ENCODE data around the gene MYBBP1A. TPM values are rescaled to one million over a fixed set of nuclear protein-coding genes. Genes with fewer than 3 reads are reported as not detected.
A peak's percentile ranks its signal among the peaks of the same experiment; 100 is the strongest.
"Not testable (repeated sequence)": the region's sequence is repeated elsewhere in the genome, so short reads cannot be mapped to it uniquely, and the experiment has no call there.

Gene MYBBP1A
- total RNA-seq, 1 experiment from 2014 or later = 163 TPM

DNA sequence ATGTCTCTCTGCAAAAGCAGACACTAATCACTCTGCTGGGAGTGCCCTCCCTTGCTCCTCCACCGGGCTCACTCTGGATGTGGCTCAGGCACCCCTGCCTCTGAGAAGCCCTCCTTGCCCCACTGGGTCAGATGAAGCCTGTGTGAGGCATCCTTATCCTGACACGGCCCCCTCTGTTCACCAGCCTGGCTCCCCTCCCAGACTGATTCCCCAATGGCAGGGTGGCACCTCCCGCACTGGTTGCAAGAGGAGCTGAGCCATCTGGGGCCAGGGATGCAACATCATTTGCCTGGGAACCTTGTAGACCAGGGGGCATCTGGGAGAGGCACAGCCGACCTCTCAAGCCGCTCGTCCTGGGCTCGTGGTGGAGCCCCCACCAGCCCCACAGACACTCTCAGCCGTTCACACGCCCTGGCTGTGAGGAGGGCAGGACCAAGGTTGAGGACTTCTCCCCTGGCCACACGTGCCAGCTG lies 35.8 kb upstream of the MYBBP1A start (continued):
- TF ChIP-seq, protein P1, sequence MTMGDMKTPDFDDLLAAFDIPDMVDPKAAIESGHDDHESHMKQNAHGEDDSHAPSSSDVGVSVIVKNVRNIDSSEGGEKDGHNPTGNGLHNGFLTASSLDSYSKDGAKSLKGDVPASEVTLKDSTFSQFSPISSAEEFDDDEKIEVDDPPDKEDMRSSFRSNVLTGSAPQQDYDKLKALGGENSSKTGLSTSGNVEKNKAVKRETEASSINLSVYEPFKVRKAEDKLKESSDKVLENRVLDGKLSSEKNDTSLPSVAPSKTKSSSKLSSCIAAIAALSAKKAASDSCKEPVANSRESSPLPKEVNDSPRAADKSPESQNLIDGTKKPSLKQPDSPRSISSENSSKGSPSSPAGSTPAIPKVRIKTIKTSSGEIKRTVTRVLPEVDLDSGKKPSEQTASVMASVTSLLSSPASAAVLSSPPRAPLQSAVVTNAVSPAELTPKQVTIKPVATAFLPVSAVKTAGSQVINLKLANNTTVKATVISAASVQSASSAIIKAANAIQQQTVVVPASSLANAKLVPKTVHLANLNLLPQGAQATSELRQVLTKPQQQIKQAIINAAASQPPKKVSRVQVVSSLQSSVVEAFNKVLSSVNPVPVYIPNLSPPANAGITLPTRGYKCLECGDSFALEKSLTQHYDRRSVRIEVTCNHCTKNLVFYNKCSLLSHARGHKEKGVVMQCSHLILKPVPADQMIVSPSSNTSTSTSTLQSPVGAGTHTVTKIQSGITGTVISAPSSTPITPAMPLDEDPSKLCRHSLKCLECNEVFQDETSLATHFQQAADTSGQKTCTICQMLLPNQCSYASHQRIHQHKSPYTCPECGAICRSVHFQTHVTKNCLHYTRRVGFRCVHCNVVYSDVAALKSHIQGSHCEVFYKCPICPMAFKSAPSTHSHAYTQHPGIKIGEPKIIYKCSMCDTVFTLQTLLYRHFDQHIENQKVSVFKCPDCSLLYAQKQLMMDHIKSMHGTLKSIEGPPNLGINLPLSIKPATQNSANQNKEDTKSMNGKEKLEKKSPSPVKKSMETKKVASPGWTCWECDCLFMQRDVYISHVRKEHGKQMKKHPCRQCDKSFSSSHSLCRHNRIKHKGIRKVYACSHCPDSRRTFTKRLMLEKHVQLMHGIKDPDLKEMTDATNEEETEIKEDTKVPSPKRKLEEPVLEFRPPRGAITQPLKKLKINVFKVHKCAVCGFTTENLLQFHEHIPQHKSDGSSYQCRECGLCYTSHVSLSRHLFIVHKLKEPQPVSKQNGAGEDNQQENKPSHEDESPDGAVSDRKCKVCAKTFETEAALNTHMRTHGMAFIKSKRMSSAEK (CRISPR knock-in tag; IDR thresholded peaks at IDR 0.05; ENCODE audit: borderline replicate concordance) = no peak
- no peak for TF ChIP-seq GRHL2 (CRISPR knock-in tag; IDR thresholded peaks at IDR 0.05; ENCODE audit: insufficient replicate concordance, severe bottlenecking)
- TF ChIP-seq, protein P2, sequence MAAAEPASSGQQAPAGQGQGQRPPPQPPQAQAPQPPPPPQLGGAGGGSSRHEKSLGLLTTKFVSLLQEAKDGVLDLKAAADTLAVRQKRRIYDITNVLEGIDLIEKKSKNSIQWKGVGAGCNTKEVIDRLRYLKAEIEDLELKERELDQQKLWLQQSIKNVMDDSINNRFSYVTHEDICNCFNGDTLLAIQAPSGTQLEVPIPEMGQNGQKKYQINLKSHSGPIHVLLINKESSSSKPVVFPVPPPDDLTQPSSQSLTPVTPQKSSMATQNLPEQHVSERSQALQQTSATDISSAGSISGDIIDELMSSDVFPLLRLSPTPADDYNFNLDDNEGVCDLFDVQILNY (CRISPR knock-in tag; IDR thresholded peaks at IDR 0.05) = no peak
- no peak for TF ChIP-seq SOX15 (CRISPR knock-in tag; IDR thresholded peaks at IDR 0.05)
- no peak for TF ChIP-seq IRF1 (CRISPR knock-in tag; IDR thresholded peaks at IDR 0.05)
- TF ChIP-seq, protein P3, sequence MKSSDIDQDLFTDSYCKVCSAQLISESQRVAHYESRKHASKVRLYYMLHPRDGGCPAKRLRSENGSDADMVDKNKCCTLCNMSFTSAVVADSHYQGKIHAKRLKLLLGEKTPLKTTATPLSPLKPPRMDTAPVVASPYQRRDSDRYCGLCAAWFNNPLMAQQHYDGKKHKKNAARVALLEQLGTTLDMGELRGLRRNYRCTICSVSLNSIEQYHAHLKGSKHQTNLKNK (CRISPR knock-in tag; IDR thresholded peaks at IDR 0.05) = no peak
- TF ChIP-seq ZNF263 (CRISPR knock-in tag; IDR thresholded peaks at IDR 0.05; ENCODE audit: low read depth) = no peak
- TF ChIP-seq GABPB1 (CRISPR knock-in tag; IDR thresholded peaks at IDR 0.05) = no peak
- no peak for TF ChIP-seq ZNF121 (CRISPR knock-in tag; IDR thresholded peaks at IDR 0.05)

- H3K36me3 Mint-ChIP-seq; DNase-seq (ENCODE audit: low spot score); ATAC-seq; H3K4me3 Mint-ChIP-seq; H3K9me3 Mint-ChIP-seq: not testable (repeated sequence)
- ChIA-PET POLR2A (interaction anchor here (0.7 kb wide), 1 partner anchor 110 kb away, joined by 3 read pairs; no protein-coding TSS in a partner anchor), CTCF (interaction anchor here (1.3 to 2.9 kb wide), 2 partner anchors 23 to 35 kb away, joined by 3 to 14 read pairs; no protein-coding TSS in a partner anchor)
- Mint-ChIP-seq H3K4me1 (peaks cover 13% of the 10 kb centered on the region), H3K27me3 (ENCODE audit: low read depth) (peaks cover 18% of the 10 kb centered on the region), H3K27ac (0 out of 2 replicates have a peak overlapping the region, but pooled peaks have one; percentile 13)
Observed at GRCh38 chr17:4590042-4590441, 34.9 kb upstream of the MYBBP1A start.

GRCh38 chr17:4588898-4589625 lies 33.9 kb upstream of the MYBBP1A start:
- Mint-ChIP-seq H3K4me1 (peaks cover 8% of the 10 kb centered on the region; the same call in 1 of the 2 replicates), H3K27ac (no peak overlapping the region), H3K27me3 (ENCODE audit: low read depth) (peaks cover 20% of the 10 kb centered on the region), H3K36me3 (no peaks in the 10 kb centered on the region), H3K9me3 (no peaks in the 10 kb centered on the region), H3K4me3 (no peak overlapping the region)
- ATAC-seq (no peak), DNase-seq (ENCODE audit: low spot score) (no peak)
- ChIA-PET CTCF (interaction anchor here (0.7 to 2.9 kb wide), 3 partner anchors 9 to 168 kb away, joined by 3 to 14 read pairs (median 4); no protein-coding TSS in a partner anchor), POLR2A (interaction anchor here (0.7 kb wide), 1 partner anchor 111 kb away, joined by 3 read pairs; no protein-coding TSS in a partner anchor)
- TF ChIP-seq FOXP1 (CRISPR knock-in tag; IDR thresholded peaks at IDR 0.05; ENCODE audit: borderline replicate concordance) (no peak), TEAD4 (CRISPR knock-in tag; IDR thresholded peaks at IDR 0.05) (no peak), MLX (CRISPR knock-in tag; IDR thresholded peaks at IDR 0.05) (no peak), IRF2 (CRISPR knock-in tag; IDR thresholded peaks at IDR 0.05; ENCODE audit: borderline replicate concordance, low read depth) (no peak), CDX4 (CRISPR knock-in tag; IDR thresholded peaks at IDR 0.05; ENCODE audit: borderline replicate concordance) (no peak), GABPB1 (CRISPR knock-in tag; IDR thresholded peaks at IDR 0.05) (no peak), STAT6 (CRISPR knock-in tag; conservative IDR thresholded peaks at IDR 0.05; ENCODE audit: low read depth) (no peak), ZNF232 (CRISPR knock-in tag; IDR thresholded peaks at IDR 0.05) (no peak)
- TF ChIP-seq, protein P4, sequence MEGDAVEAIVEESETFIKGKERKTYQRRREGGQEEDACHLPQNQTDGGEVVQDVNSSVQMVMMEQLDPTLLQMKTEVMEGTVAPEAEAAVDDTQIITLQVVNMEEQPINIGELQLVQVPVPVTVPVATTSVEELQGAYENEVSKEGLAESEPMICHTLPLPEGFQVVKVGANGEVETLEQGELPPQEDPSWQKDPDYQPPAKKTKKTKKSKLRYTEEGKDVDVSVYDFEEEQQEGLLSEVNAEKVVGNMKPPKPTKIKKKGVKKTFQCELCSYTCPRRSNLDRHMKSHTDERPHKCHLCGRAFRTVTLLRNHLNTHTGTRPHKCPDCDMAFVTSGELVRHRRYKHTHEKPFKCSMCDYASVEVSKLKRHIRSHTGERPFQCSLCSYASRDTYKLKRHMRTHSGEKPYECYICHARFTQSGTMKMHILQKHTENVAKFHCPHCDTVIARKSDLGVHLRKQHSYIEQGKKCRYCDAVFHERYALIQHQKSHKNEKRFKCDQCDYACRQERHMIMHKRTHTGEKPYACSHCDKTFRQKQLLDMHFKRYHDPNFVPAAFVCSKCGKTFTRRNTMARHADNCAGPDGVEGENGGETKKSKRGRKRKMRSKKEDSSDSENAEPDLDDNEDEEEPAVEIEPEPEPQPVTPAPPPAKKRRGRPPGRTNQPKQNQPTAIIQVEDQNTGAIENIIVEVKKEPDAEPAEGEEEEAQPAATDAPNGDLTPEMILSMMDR (IDR thresholded peaks at IDR 0.05) = no peak
